ENCODE results near the gene CRY2.
"Not testable (repeated sequence)": the region's sequence is repeated elsewhere in the genome, so short reads cannot be mapped to it uniquely, and the experiment has no call there.

Gene CRY2

DNA sequence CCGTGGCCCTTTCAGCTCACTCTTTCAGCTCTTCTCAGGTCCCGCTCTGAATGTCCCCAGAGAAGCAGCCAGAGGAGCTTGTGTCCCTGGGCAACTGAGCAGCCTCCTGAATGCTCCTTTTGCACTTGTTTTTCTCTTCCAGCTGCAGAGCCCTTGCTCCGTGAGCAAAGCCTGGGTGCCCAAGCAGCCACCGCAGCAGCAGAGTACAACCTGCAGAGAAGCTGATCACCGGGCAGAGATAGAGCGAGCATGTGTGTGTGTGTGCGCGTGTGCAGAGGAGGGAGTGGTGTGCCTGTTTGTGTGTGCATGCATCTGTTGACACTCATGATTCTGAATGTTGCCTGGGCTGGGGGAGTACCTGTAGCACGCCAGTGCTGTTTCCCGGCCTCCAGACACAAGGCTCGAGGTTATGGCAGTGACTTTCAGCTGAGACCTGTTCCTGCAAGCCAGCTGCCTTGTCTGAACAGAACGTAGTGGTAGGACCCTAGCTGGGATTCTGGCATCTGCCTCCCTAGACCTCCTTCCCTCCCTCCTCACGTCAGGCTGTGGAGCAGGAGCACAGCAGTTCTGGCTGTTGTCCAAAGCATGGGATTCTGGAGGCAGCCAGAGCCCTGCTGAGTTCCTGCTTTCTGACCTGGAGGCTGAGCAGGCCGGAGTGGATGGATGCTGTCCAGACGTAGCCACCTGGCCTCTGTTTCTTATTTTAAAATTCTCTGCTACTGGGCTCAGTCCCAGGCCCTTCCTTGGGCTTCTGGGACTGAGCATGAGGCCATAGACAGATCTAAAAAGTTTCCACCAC is 33.7 kb downstream of the CRY2 start:
- no peak for DNase-seq

DNA sequence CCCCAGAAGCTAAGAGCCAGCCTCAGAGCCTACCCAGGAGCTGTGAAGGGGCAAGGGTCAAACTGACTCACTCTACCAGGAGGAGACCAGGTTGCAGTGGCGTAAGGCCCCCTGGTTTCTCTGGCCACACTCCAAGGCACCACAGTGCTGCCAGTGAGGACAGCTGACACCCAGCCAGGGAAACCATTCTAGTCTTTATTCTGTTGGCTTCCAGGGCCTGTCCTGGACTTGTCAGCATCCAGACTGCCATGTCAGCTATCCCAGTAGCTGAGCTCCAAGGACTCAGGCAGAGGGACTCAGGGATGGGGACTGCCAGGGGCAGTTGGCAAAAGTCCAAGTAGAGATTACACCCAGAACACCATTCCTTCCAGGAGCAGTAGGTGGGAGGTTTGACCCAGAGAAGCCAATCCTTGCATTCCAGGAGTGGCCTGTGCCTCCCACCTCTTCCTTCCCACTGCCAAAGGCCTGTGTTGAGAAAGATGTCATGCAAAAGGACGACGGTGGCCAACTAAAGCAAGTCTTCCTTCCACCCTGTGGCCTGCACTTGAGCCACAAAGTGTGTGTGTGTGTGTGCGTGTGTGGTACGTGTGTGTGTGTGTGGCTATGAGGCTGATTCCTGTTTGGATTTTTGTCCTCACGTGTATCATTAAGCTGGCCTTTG is 34.6 kb downstream of the CRY2 start:
- DNase-seq: no peak

DNA sequence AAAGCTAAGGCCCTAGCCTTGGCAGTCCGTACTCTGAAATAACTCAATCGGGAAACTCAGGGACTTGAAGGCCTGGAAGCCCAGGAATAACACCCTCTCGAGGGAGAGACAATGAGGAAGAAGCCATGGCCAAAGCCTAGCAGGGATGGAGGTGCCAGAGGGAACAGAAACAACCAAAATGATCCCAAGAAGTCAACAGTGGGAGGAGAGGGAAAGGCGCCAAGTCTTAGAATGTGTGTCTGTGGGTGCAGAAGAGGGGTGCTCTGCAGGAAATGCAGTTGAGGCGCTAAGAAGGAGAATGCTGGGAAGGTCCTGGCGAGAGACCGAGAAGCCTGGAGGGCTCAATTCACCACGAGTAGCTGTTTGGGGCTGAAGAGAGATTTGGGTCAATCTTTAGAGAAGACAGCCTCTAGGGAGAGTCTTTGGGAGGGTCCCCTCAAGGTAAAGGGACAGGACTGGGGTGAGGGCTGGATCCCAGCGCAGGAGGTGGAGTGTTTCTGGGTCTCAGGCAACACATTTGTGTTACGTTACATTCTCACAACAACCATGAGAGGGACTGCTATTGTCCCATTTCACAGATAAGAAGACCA is 37.4 kb downstream of the CRY2 start:
- no peak for DNase-seq

DNA sequence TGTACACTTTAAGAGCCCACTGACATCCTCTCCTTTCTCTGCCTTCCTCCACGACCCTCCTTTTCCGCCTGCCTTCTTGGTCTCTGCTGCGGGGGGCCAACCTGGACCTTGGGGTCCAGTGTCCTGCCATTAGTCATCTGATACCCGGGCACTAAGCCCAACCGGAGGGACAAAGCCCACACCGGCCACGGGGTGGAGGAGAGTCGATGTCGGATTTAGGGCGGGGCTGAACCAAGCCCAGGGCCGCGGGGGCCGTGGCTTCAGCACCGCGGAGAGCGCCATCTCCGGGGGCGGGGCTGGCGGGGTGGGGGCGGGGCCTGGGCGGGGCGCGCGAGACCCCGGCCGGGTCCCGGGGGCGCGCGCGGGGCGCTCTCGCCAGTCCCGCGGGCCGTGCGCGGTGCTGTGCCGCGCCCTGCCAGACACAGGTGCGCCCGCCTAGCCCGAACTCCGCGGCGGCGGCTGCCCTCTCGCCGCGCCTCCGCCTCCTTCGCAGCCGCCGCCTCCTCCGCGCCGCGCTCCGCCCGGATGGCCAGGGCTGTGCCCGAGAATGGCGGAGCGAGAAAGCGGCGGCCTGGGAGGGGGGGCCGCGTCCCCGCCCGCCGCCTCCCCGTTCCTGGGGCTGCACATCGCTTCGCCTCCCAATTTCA is 38.1 kb downstream of the CRY2 start, which contains the start of gene MAPK8IP1:
Gene MAPK8IP1 (plus strand): TSS at position 378 of the 647 bp plus-strand sequence. CDS start 170 bp downstream, at position 548.
- DNase-seq: peak; percentile 93

DNA sequence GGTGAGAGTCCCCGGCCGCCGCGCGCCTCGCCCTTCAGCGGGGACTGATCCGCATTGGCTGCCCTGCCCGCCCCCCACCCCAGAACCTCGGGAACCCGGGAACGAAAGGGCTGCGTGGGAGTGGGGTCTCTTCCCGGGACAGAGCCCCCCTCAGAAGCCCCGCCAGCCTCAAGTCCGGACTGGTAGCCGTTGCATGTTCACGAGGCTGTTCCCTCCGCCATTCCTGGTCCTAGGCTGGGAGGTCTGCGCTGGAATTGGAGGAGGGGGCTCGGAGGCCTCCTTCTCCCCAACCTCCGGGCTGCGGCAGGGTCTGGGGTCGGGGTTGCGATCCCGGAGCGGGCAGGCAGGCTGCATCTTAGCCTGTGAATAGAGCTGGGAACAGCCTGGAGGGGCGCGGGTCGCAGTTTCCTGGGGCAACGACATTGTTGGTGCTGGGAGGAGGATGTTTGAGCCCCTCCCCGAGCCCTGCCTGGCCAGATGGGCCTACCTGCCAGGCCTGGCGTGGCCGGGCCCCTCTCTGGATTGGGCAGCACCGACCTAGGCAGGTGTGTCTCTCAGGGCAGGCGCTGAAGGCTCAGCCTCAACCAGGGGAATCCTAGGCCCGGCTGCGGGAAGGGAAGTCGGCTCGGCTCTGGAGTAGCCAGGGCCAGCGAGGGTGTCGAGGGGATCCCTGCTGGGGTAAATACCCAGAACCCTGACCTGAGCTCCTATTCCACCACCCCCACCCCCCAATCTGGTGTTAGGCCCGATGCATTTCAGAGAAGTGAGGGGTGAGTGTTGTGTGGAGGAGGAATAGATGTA is 38.8 kb downstream of the CRY2 start:
- peak; percentile 43 for DNase-seq

DNA sequence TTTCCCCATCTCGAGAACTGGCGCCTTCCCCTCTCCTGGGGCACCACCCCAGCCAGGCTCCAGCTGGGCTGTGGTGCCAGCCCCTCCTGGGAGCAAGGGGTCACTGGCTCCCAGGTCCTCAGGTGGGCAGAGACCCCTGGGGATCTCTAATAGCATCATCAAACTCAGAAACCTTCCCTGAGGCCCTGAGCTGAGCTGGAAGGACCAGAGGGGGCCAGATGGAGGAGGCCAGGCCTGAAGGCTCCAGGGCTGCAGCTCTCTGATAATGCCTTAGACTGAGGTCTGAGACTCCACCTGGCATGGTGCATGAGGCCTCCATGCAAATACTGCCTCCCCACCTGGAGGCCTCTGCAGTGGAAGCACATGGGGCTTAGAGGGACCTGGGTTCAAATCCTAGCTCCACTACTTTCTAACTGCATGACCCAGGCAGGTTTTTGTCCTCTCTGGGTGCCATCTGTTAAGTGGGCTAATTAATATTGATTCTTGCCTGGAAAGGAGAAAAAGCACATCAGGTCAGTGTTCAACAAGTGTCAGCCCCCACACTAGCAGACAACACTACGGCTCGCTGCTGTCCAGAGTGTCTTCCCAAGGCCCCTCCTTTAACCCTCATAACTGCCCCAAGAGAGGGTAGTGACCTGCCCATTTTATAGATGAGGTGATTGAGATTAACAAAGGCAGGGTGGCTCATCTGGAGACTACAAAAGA is 39.7 kb downstream of the CRY2 start:
- no peak for DNase-seq

DNA sequence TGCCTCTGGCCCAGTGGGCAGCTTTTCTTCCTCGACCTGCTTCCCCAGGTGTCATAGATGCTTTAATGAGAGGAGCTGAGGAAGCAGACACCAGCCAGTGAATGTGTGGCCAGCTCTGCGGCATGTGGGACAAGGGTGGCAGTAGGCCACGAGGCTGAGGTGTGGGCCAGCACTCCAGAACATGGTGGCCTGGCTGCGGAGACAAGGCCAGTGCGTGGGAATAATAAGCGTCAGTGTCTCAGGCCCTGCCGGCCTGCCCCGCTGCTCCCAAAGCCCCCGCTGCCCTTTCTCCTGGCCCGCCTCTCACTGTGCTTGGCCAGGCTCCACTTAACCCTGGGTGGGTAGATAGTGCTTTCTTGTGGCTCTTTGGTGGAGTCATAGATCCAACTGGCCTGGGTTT is 40.3 kb downstream of the CRY2 start:
- no peak for DNase-seq

DNA sequence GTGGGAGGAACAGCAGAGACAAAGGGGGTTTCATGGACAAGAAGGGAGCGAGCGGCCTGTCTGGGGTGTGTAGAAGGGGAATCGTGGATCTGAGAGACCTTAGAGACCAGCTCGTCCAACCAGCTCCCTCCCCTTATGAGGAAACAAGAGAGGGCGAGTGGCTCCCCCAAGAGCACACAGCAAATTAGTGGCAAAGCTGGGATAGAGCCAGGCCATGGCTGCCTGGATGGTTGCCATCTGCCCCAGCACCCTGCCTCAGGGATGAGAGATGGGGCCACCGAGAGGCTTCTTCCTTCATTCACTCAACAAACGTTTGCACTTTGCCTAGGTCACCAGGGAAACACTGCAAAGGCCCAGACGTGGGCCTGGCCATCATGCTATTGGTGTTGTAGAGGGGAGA is 42.3 kb downstream of the CRY2 start:
- no peak for DNase-seq

DNA sequence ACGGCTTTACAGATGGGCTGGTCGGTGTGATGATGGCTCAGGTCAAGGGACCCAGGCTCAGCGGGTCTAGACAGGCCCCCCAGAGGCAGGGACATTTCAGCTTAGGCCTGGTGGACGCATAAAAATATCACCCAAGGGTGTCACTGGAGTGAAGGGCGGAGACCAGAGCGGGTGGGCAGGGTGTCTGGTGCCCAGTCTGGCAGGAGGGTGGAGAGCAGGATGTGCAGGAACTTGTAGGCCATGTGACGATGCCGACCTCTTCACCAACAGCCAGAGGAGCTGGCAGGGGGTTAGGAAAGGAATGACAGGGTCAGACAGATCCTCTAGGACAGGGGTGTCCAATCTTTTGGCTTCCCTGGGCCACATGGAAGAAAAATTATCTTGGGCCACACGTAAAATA is 42.7 kb downstream of the CRY2 start:
- DNase-seq: no peak

DNA sequence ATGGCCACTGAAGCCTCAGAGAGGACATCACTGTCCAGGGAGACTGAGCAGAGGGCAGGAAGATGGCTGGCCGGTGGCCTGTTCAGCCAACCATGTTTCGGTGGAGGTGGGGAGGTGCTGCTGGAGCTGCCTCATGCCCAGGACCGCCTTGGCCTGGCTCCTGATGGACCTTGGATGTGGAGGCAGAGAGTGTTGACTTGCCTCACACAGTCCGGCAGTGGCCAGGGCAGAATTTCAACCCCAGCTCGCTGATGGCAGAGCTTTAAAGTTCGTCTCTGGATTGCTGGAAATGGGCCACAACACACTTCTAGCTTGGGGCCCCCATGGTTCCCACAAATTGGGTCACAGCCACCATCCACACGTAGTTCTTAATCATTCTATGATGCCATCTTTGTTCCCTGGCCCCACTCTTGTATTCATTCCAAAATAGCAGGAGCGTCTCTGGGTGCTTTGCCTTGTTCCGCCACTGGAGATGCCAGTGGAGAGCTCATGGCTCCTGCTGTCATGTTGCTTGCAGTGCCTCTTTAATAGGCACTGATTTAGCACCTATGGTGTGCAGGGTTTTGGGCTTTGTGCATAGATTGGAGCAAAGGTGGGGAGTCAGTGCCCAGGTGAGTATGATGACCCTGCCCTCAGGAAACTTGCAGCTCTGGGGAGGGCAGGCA is 43.7 kb downstream of the CRY2 start:
- no peak for DNase-seq

DNA sequence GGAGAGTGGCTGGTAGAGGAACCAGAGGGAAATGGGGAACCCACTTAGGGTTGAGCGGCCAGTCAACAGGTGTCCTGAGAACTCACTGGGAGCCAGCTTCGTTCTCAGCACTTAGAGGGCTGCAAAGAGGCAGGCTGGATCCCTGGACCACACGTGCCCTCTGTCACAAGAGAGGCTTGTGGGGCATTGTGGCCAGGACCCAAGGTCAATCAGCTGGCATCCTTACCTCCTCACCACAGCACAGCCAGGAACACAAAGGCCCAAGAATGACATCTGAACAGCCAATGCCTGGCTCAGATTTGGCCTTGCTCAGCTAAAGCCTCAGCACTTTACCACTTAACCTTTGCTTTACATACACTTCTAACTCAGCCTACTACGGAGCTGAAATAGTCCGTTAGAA is 45.6 kb downstream of the CRY2 start:
- DNase-seq: no peak

DNA sequence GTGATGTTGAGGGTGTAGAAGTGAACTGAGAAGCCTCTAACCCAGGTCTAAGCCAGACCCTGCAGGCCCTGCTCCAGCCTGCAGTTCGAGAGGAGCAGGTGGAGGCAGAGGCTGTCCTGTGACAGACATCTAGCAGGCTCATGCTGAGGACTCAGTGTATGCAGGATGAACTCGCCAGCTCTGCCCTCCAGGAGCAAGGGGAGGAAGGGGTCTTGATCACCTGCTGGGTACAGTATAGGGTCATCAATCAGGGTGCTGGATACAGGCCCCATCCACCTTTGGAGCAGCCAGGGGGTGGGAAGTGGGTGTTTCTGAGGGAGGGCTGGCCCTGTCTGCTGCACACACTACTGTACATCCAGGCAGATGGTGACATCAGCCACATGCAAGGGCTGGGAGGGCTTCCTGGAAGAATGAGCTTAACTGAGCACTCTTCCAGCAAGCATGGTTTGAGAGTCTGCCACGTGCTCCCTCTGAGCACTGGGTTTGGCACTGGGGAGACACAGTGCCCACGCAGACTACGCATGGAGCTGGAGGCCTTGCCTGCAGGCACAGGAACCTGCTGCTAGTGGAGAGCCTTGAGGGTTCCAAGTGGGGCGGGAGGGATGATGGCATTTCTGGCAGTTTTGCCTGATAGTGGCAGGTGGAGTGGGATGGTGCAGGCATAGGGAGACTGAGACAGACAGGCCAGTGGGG is 47.4 kb downstream of the CRY2 start:
- DNase-seq: no peak

DNA sequence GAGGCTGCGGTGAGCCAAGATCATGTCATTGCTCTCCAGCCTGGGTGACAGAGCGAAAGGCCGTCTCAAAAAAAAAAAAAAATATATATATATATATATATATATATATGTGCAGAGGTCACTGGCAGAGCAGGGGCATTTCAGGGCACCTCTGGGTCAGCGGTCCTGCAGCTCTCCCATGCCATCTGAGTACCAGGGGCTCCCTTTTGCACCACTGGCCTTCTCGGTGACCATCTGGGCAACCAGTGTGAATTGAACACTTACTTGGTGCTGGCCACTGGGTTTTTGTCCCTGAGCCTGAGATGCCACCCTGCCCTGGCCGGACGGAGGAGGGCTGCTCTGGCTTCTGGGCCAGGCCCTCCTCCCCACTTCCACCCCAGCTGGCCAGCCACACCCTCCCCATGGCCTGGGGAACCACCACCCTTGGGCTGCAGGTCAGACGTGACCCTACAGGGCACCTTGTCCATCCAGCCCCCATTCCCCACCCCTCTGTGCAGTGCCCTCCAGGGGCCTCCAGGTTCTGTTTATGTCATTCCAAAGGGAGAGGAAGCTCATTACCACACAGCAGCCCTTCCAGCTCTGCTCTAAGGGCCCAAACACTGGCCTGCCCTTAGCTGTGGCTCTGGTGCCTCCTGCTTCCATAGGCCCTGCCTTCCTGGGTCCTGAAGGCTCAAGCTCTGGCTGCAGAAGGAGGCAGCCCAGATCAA is 48.4 kb downstream of the CRY2 start:
- DNase-seq: no peak

DNA sequence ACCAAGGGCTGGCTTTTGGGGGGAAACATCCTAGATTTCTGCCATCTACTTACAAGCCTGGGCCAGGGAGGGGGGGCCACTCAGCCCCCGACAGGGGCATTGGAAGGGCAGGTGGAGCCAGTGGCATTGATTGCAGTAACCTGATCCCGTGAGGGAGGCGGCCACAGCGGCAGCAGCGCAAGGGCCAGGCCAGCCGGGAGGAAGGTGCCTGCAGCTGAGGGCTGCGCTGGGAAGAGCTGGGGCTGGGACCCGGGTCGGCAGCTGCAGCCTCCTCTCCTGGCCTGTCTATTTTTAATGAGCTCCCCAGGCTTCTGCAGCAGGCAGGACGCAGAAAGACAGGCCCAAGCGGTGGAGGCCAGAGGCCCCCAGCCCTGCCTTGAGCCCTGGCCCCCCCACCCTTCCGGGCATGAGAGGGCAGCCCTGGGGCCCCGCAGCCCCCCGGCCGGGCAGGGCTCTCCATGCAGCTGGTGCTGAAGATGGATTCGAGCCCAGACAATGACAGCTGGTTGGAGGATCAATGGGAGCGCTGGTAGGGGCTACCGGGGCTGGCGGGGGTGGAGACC is 49.2 kb downstream of the CRY2 start:
- no peak for DNase-seq

DNA sequence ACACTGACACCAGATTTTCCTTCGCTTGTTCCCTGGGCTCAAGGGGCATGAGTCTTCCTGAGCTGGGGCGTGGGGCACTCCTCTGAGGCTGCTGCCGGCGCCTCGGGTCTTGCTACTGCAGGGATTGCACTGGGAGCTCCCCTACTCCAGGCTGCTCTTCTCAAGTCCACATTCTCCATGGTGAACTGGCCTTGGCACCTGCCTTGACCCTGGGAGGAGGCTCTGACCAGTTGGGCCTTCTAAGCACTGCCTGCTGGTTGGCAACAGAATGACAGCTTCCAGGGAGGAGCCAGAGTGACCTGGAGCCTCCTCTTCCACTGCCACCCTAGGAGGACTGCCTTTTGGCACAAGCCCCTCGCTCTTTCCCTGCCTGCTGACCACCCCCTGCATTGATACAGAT is 50.3 kb downstream of the CRY2 start:
- no peak for DNase-seq

DNA sequence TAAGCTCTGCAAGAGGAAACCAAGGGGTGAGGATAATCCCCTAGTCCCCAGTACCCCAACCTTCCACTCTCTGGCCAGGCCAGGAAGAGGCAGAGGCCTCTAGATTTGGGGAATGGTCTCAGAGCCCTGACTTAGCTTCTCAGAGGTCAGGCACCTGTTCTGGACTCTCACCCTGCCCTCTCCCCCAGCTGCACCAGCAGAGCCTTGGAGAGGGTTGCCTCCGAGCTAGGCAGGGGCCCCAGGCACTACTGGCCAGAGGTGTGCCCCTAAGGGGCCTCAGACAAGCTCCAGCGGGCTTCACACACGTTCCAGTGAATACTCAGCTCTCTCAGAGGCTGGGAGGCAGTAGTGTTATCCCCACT is 51.8 kb downstream of the CRY2 start:
- DNase-seq: no peak

DNA sequence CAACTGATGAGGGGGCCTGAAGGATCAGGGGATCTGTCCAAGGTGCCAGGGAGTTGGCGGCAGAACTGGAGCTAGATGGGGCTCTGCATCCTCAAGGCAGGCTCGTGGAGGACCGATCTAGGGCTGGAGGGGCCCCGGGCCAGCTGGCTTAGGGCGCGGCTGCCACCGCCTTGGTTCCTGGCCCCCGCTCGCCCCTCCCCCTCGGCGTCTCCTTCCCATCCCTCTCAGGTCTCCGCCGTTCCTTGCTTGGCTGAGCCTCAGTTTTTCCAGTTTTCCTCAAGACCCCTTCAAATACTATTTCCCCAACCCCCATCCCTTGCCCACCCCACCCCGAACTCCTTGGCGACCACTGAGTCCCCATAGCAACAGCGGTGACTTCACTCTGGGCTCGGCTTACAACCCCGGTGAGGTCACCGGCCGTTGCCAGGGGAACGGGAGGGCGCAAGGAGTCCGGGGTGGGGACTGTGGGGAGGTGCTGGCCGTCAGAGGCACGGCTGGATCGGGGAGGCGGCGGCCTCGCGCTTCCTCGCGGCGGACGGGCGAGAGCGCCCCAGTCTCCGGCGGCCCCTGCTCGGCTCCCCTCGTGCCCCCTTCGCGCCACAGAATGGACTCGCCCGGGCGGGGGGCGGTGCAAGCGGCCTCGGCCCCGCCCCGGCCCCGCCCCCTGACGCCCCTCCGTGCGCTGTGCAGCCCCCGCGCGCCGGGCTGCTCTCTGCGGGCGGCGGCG is 52.3 kb downstream of the CRY2 start:
- DNase-seq: peak; percentile 95

DNA sequence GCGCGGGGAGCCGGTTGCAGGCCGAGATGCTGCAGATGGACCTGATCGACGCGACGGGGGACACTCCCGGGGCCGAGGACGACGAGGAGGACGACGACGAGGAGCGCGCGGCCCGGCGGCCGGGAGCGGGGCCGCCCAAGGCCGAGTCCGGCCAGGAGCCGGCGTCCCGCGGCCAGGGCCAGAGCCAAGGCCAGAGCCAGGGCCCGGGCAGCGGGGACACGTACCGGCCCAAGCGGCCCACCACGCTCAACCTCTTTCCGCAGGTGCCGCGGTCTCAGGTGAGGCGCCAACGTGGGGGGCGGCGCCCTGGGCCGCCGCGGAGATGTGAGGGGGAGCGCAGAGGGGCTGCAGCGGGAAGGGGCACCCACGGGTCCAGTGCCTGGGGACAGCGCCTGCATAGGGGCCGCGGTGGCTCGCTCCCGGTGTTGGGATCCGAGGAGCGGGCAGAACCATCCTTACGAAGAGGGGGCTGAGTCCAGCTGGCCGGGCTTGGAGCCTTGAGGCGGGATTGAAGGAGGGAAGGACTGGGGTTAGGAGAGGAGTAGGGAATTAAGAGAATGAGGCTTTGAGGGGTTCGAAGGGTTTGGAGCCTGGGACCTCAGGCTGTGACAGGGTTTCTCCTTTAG is 53.0 kb downstream of the CRY2 start:
- DNase-seq: not testable (repeated sequence)
